Neural cell (in vitro differentiated cells): ENCODE measurements around the gene PDCD7.

ENCODE experiments used
- EZH2 ChIP-seq: fragments of 200-600, 300-800 bp; shearing (Covaris generic), sonication (generic); IDR thresholded peaks from 2 replicates; pipeline ENCODE4 v1.6.1; 2014; ENCODE audit warnings: antibody characterized with exemption, low read length, borderline replicate concordance, mild to moderate bottlenecking; ENCODE audit not compliant: insufficient read depth, poor library complexity, severe bottlenecking
- TAF1 ChIP-seq: IDR thresholded peaks from 2 replicates; pipeline ENCODE4 v1.6.1; 2012; ENCODE audit warnings: low read depth
- TF ChIP-seq, protein P1 (sequence below): fragments of 450-650 bp; IDR thresholded peaks from 2 replicates; pipeline ENCODE4 v1.5.1; 2014; ENCODE audit warnings: antibody characterized with exemption, mild to moderate bottlenecking, moderate library complexity; ENCODE audit not compliant: poor library complexity, severe bottlenecking

DNA sequence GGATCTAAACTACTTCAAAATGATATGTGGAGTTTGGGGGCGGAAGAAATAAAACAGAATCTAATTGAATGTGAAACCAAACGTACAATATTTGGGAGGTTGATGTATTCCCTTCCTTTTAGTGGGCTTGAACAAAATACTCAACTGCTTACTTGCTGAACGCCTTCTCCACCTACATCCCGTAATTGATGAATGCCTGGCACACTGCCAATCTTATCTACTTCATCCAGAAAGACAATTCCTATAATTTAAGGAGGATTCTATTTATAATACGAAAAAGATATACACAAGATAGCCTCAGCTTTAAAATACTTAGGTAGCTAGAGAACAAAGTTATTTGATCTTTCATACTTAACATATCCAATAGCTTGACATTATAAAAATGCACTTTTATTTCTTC, 23.1 kb upstream of the PDCD7 start:
- TF ChIP-seq, protein P1, sequence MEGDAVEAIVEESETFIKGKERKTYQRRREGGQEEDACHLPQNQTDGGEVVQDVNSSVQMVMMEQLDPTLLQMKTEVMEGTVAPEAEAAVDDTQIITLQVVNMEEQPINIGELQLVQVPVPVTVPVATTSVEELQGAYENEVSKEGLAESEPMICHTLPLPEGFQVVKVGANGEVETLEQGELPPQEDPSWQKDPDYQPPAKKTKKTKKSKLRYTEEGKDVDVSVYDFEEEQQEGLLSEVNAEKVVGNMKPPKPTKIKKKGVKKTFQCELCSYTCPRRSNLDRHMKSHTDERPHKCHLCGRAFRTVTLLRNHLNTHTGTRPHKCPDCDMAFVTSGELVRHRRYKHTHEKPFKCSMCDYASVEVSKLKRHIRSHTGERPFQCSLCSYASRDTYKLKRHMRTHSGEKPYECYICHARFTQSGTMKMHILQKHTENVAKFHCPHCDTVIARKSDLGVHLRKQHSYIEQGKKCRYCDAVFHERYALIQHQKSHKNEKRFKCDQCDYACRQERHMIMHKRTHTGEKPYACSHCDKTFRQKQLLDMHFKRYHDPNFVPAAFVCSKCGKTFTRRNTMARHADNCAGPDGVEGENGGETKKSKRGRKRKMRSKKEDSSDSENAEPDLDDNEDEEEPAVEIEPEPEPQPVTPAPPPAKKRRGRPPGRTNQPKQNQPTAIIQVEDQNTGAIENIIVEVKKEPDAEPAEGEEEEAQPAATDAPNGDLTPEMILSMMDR: no peak
- TF ChIP-seq TAF1 (no peak), EZH2 (no peak)
